NCI-H345 treated with DMSO at 0.1 percent for 48 hours (cell line): ENCODE data around the gene SLC22A9.
"Not testable (repeated sequence)": the region's sequence is repeated elsewhere in the genome, so short reads cannot be mapped to it uniquely, and the experiment has no call there.

ENCODE experiments used
- DNase-seq: peaks from one replicate; lab custom pipeline; 2025; ENCODE audit not compliant: unreplicated experiment; lab: John Stamatoyannopoulos, UW

The SLC22A9 gene

DNA sequence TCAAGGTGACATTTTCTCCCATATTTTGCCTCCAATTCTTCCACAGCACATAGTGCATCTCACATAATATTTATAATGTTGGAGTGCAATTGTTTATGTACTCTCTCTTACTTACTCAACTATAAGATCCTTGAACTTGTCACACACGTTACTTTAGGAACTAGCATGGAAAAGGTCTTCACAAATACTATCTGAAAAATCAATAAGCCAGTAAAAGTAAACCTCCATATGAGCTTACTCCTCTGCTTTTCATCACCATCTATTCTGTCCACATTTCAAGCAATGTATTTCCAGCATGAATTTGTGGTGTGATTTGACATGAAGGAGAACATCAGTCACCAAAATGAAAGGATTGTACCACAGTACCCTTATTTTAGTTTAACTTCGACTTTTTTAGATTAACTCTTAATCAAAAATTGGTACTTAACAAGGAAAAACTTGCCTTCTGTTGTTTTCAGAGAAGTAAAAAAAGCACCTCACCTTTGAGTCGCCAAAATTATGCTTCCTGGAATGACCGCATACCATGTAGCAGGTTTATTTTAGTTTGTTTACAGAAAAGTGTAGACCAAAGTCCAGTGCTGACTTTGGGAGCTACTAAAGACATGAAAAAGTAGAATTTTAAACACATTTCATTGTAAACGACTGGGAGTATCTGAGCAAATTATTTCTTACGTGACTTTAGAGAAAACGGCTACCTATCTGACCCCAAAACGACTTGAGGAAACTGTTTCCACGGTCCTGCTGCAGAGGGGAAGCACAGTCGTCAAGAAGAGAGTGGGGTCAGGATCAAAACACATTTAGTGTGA, at the start of gene SLC22A9:
Gene SLC22A9 (plus strand): TSS at position 621 of the 806 bp plus-strand sequence. CDS start 272 bp downstream, outside the sequence.
- no peak for DNase-seq

DNA sequence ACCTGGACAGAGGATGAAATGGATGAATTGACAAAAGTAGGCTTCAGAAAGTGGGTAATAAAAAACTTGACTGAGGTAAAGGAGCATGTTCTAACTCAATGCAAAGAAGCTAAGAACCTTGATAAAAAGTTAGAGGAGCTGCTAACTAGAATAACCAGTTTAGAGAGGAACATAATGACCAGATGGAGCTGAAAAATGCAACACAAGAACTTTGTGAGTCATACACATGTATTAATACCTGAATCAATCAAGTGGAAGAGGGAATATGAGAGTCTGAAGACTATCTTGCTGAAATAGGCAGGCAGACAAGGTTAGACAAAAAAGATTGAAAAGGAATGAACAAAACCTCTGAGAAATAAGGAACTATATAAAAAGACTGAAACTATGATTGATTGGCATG, 47.9 kb upstream of the SLC22A9 start:
- DNase-seq = no peak

DNA sequence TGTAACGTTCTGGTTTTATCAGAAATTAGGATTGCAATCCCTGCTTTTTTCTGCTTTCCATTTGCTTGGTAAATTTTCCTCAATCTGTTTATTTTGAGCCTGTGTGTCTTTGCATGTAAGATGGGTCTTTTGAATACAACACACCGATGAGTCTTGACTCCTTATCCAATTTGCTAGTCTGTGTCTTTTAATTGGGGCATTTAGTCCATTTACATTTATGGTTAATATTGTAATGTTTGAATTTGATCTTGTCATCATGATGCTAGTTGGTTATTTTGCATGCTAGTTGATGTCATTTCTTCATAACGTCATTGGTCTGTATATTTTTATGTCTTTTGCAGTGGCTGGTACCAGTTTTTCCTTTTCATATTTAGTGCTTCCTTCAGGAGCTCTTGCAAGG, 34.5 kb upstream of the SLC22A9 start:
- not testable (repeated sequence) for DNase-seq

DNA sequence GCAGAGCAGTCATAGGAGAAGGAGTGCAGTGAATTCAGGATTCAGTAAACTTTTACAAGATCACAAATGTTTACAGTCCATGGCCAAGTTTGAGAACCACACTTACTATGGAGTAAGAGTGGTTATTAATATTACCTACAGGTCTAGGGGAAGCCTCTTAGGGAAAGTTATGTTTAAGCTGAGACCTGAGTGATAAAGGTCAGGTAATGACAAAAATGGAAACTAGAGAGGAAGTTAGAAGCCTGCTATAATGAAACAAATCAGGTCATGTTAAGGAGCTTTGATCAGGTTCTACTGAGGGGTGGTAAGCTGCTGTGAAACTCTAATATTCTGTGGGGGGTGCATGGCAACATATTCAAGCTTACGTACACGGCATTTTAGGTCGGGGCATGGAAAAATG, 32.5 kb upstream of the SLC22A9 start:
- DNase-seq = no peak

DNA sequence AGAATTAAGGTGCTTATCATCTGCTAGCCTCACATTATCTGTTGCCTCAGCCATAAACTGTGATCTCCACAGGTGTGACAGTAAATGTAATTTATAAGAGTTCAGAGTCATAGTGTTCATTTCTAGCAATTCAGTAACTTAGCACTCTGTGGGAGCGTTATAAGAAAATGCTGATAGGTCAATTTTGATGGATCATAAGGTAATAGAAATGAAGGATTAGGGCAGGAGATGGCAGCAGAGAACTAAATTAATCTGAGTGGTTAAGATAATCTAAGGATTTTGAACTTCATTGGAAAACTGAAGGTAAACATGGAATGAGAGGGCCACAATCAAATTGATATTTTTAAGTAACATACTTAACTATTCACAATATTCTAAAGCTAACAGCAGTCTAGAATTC, 26.5 kb upstream of the SLC22A9 start:
- no peak for DNase-seq

DNA sequence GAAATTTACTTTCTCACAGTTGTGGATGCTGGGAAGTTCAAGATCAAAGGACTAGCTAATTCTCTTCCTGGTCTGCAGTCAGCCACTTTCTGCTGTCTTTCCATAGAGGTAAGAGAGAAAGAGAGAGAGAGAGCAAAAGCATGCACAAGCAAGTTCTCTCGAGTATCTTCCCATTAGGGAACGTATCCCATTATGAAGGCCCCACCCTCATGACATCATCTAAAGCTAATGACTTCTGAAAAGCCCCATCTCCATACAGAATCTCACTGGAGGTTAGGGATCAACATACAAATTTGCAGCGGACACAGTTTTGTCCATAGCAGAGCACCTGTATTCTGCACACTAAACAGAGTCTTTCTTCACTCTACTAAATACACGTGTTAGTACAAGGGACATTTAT, 17.4 kb upstream of the SLC22A9 start:
- no peak for DNase-seq

DNA sequence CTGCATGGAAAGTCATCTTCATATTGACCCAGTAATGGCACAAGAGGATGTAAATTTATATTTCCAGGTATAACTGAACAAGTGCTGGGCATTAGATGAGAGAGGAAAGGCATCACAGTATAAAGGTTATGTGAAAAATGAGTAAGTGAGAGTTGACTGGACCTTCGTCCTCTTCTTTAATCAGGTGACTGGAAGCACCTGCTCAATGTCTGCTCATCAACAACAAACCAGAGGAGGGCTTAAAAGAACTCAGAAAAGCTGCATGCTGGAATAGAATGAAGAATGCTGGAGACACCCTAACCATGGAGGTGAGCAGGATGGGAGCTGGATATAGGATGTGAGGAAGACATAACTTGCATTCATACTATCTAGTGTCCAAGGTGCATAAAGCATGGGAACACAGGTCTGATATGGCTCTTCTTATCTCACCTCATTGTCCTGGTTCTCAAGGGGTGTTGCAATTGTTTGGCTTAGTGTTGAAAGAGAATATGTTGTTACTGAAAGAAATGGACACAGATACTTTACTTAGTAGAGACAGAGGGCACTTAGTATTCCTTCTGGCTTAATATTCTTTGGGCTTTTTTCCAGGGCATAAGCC, 7.3 kb upstream of the SLC22A9 start:
- DNase-seq = no peak

DNA sequence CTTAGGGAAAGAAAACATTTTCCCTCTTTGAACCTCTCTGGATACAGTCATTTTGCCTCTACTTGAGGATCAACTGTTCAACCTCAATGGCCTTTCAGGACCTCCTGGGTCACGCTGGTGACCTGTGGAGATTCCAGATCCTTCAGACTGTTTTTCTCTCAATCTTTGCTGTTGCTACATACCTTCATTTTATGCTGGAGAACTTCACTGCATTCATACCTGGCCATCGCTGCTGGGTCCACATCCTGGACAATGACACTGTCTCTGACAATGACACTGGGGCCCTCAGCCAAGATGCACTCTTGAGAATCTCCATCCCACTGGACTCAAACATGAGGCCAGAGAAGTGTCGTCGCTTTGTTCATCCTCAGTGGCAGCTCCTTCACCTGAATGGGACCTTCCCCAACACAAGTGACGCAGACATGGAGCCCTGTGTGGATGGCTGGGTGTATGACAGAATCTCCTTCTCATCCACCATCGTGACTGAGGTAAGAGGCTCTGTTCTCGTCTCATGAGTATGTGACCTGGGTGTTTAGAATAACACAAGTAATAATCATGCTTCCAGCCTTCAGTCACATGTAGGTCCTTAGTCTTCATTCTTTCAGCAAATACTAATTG, 495 bp downstream of the SLC22A9 start:
- DNase-seq = no peak

DNA sequence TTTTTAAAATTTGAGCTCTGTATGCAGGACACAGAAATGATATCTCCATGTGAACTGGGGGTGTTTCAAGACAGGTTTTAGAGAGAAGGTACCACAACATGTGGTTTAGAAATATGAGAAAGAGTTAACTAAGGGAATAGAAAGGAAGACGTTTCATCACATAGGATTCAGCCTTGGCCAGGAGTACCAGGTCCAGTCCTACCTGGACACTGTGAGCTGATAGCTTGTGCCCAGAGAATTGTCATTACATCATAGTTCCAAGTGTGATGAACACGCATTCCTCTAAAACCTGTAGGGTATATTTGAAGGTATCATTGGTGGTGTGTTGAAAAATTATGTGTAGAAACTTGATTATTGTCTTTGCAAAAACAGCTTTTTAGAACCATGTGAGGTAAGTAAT, 1.8 kb downstream of the SLC22A9 start:
- no peak for DNase-seq

DNA sequence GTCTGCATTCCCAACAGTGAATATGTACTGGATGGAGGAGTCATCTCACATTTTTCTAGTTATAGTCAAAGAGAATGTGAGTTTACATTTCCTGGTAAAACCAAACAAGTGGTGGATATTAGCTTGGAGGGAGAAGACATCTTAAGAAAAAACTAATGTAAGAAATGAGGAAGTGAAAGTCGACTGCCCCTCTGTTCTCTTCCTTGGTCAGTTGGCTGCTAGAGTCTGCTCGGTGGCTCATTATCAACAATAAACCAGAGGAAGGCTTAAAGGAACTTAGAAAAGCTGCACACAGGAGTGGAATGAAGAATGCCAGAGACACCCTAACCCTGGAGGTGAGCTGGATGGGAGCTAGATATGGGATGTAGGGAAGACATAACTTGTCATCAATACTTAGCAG, 5.8 kb downstream of the SLC22A9 start:
- no peak for DNase-seq

DNA sequence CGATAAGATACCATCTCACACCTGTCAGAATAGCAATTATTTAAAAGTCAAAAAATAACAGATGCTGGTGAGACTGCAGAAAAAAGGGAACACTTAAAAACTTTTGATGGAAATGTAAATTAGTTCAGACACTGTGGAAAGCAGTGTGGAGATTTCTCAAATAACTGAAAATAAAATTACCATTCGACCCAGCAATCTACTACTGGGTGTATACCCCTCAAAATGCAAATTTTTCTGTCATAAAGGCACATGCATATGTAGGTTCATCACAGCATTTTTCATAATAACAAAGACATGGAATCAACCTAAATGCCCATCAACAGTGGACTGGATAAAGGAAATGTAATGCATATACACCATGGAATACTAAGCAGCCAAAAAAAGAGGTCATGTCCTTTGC, 10.5 kb downstream of the SLC22A9 start:
- DNase-seq = no peak

DNA sequence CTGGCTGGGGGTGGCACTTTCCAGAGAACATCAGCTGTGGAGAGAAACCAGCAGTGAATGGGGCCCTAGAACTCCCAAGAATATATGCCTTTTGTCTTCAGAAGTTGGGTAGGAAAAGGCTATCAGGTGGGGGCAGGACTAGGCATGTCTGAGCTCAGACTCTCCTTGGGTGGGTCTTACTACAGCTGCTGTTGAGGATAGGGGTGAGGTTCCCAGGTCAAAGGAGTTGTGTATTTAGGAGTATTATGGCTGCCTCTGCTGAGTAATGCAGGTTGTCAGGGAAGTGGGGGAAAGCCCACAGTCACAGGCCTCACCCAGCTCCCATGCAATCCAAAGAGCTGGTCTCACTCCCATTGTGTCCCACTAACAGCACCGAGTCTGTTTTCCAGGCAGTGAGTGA, 26.1 kb downstream of the SLC22A9 start:
- DNase-seq = no peak

DNA sequence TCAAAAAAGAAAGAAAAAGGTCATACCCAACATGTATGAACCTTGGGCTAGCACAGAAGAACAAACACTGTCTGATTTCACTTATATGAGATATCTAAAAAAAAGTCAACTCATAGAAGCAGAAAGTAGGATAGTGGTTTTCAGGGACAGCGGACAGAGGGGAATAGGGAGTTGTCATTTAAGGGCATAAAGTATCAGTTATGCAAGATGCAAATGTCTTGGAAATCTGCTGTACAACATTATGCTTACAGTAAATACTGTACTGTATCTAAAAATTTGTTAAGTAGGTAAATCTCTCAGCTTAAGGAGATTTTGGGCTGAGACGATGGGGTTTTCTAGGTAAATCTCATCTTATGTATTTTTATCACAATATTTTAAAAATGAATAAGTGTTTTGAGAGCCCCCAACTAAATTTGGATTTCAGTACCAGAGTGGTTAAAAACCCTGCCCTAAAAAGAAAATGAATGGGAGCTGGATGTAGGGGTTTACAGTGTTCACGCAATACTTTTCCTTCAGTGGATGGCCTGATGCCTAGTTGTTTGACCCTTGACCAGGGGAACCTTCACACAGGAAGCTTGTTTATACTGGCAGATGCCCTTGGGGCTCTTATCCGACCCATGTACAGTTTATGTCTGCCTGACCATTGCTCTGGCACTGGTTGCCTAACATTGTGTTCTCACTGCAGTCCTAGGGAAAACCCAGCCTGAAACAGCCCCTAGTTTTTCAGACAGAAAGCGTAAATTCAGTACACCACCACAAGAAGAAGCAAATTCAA, 34.8 kb downstream of the SLC22A9 start:
- DNase-seq = no peak

DNA sequence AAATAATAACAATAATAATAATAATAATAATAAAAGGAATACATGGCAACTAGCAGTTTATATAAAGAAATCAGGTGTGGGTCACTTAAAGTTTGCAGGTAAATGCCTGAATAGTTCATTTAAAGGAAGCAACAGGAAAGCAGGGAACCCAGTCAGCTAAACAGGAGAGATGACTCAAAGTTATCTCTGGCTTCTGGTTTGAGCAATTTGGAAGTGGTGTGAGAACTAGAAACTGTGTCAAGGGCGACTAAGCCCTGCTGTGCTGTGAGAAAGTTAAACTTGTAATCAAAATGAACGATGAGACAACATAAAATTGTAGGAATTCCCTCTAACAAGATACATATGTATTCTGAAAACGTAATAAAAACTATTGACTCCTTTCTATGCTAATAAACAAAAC, 35.5 kb downstream of the SLC22A9 start:
- DNase-seq = no peak

DNA sequence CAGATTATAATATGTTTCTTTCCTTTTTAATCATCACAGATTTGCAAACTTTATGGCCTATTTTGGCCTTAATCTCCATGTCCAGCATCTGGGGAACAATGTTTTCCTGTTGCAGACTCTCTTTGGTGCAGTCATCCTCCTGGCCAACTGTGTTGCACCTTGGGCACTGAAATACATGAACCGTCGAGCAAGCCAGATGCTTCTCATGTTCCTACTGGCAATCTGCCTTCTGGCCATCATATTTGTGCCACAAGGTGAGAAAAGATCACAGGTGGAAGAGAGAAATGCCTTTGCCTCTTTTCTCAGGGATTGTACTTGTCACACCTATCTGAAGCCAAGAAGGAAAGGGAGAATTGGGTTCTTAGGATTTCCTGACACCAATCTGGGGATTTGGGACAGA, 36.9 kb downstream of the SLC22A9 start:
- no peak for DNase-seq

DNA sequence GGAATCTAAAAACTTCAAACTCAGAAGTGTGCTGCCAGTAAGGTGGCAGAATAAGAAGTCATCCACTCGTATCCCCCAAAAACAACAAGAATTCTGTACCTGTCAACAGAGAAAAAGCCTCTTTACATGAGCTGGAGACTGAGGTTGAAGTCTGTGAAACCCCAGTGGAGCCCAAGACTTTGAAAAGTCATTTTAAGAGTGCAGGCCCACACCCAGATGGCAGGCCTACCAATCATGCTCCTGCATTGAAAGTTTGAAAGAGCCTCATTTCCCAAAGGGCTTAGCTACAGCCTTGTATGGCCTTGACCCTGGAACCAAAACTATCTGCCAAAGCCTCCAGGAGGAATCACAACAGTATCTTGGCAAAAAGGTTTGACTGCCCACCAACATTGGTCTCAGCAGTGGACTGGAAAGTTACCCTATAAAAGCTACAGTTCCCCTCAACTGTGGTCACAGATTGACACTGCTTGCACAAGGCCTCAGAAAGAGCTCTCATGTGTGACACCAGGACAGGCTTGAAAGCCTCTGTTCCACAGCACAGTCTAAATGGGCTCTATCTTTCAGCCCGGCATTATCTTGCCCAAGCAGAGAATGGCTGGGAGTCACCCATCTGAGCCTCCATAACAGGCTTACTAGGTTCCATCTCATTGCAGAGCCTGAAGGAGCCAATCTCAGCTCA, 47.7 kb downstream of the SLC22A9 start:
- no peak for DNase-seq

DNA sequence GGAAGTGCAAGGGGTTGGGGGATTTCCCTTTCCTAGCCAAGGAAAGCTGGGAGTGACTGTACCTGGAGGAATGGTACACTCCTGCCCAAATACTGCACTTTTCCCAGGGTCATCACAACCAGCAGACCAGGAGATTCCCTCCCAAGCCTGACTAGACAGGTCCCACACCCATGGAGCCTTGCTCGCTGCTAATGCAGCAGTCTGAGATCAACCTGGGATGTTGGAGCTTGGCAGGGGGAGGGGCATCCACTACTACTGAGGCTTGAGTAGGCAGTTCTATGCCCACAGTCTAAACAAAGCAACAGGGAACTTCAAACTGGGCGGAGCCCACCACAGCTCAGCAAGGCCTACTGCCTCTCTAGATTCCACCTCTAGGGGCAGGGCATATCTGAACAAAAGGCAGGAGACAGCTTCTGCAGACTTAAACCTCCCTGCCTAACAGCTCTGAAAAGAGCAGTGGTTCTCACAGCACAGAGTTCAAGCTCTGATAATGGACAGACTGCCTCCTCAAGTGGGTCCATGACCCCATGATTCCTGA, 58.5 kb downstream of the SLC22A9 start:
- no peak for DNase-seq

DNA sequence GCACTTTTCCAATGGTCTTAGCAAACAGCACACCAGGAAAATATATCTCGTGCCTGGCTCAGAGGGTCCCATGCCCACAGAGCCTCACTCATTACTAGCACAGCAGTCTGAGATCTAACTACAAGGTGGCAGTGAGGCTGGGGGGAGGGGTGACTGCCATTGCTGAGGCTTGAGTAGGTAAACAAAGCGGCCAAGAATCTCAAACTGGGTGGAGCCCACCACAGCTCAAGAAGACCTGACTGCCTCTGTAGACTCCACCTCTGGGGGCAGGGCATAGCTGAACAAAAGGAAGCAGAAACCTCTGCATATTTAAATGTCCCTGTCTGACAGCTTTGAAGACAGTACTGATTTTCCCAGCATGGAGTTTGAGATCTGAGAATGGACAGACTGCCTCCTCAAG, 61.1 kb downstream of the SLC22A9 start:
- not testable (repeated sequence) for DNase-seq

DNA sequence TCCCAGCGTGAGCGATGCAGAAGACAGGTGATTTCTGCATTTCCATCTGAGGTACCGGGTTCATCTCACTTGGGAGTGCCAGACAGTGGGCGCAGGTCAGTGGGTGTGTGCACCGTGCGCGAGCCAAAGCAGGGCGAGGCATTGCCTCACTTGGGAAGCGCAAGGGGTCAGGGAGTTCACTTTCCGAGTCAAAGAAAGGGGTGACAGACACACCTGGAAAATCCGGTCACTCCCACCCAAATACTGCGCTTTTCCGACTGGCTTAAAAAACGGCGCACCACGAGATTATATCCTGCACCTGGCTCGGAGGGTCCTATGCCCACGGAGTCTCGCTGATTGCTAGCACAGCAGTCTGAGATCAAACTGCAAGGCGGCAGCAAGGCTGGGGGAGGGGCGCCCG, 65.8 kb downstream of the SLC22A9 start:
- not testable (repeated sequence) for DNase-seq

DNA sequence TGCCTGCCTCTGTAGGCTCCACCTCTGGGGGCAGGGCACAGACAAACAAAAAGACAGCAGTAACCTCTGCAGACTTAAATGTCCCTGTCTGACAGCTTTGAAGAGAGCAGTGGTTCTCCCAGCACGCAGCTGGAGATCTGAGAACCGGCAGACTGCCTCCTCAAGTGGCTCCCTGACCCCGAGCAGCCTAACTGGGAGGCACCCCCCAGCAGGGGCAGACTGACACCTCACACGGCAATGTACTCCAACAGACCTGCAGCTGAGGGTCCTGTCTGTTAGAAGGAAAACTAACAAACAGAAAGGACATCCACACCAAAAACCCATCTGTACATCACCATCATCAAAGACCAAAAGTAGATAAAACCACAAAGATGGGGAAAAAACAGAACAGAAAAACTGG, 66.2 kb downstream of the SLC22A9 start:
- DNase-seq = not testable (repeated sequence)

DNA sequence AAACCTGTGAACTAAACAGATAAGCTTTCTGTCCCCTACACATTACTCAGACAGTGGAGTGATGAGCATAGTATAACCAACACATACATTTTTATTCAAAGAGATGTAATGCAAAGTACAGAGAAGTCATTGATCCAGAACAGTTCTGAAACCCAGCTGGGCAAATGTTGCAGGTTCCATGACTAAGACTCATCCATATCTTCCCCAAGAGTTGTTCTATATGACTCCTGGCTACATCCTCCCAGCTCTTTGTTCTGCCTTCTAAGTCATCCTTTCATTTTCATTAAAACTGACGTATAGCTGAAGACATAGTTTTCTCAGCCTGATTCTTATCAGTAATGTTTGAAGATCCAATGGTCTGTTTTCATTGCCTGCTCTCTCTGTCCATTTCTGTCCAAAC, 74.1 kb downstream of the SLC22A9 start:
- no peak for DNase-seq
